ENCODE data around the gene TIMMDC1.

The TIMMDC1 gene

DNA sequence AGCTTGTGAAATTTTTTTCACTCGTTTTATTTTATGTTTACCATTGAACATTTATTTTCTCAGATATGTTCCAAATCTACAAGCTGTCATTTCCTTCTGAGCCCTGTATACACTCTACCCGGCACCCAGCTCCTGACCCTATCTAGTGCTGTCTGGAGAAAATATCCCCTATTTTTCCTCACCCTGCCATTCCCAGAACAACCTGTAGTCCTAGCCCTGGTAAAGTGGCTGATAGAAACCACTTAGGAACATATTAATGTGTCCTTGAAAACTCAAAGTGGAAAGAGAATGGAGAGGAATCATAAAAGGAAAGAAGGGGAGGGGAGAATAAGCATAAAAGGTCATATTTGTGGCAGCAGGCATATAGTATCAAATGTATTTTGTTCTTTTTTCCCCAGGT is 8.2 kb upstream of the TIMMDC1 start:
- TF ChIP-seq MYC (IDR thresholded peaks at IDR 0.05; ENCODE audit: low read depth, low read length), result no peak

GRCh38 chr3:119492128-119492527 is 6.2 kb upstream of the TIMMDC1 start:
- no peak overlapping the region for H3K4me3 ChIP-seq (ENCODE audit: low read depth, low read length)
- no peak for DNase-seq (ENCODE audit: low read depth)
- TF ChIP-seq MYC (IDR thresholded peaks at IDR 0.05; ENCODE audit: low read depth, low read length) (no peak), POLR2A (IDR thresholded peaks at IDR 0.05; ENCODE audit: extremely low read depth, insufficient read length) (no peak)
- TF ChIP-seq, protein P1, sequence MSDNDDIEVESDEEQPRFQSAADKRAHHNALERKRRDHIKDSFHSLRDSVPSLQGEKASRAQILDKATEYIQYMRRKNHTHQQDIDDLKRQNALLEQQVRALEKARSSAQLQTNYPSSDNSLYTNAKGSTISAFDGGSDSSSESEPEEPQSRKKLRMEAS (IDR thresholded peaks at IDR 0.05; ENCODE audit: low read depth, low read length), result no peak
- TF ChIP-seq, protein P2, sequence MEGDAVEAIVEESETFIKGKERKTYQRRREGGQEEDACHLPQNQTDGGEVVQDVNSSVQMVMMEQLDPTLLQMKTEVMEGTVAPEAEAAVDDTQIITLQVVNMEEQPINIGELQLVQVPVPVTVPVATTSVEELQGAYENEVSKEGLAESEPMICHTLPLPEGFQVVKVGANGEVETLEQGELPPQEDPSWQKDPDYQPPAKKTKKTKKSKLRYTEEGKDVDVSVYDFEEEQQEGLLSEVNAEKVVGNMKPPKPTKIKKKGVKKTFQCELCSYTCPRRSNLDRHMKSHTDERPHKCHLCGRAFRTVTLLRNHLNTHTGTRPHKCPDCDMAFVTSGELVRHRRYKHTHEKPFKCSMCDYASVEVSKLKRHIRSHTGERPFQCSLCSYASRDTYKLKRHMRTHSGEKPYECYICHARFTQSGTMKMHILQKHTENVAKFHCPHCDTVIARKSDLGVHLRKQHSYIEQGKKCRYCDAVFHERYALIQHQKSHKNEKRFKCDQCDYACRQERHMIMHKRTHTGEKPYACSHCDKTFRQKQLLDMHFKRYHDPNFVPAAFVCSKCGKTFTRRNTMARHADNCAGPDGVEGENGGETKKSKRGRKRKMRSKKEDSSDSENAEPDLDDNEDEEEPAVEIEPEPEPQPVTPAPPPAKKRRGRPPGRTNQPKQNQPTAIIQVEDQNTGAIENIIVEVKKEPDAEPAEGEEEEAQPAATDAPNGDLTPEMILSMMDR (IDR thresholded peaks at IDR 0.05; ENCODE audit: low read depth, low read length), result no peak

More for the DNA sequence above, 8.2 kb upstream of the TIMMDC1 start:
- H3K4me3 ChIP-seq (ENCODE audit: low read depth, low read length), result no peak overlapping the region
- DNase-seq (ENCODE audit: low read depth), result no peak

- no peak overlapping the region for H3K4me3 ChIP-seq (ENCODE audit: low read depth, low read length)
- TF ChIP-seq, protein P1 (IDR thresholded peaks at IDR 0.05; ENCODE audit: low read depth, low read length), result no peak
- no peak for TF ChIP-seq MYC (IDR thresholded peaks at IDR 0.05; ENCODE audit: low read depth, low read length)
- TF ChIP-seq POLR2A (IDR thresholded peaks at IDR 0.05; ENCODE audit: extremely low read depth, insufficient read length), result no peak
- TF ChIP-seq, protein P2 (IDR thresholded peaks at IDR 0.05; ENCODE audit: low read depth, low read length), result no peak
- DNase-seq (ENCODE audit: low read depth), result no peak
These were observed 5.5 kb upstream of the TIMMDC1 start for GRCh38 chr3:119492810-119493209.

GRCh38 chr3:119494597-119494996 is 3.8 kb upstream of the TIMMDC1 start:
- TF ChIP-seq MYC (IDR thresholded peaks at IDR 0.05; ENCODE audit: low read depth, low read length) (no peak), POLR2A (IDR thresholded peaks at IDR 0.05; ENCODE audit: extremely low read depth, insufficient read length) (no peak)
- TF ChIP-seq, protein P1 (IDR thresholded peaks at IDR 0.05; ENCODE audit: low read depth, low read length), result no peak
- TF ChIP-seq, protein P2 (IDR thresholded peaks at IDR 0.05; ENCODE audit: low read depth, low read length), result no peak
- no peak for DNase-seq (ENCODE audit: low read depth)
- H3K4me3 ChIP-seq (ENCODE audit: low read depth, low read length), result no peak overlapping the region

DNA sequence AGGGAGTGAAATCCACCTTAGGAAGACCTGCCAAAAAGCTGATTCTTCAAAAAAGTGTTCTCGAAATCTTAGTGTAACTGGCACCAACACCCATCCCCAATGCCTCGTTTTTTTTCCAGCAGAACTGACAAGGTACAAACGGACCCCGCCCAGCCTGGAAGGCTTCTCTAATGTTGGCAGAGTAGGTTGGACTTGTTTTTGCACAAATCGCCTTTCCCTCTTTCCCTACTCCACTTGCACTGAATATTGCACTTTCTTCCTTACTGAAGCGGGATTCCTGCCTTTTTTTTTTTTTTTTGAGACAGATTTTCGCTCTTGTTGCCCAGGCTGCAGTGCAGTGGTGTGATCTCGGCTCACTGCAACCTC is 544 bp upstream of the TIMMDC1 start:
- peak; percentile 35 for DNase-seq (ENCODE audit: low read depth)
- TF ChIP-seq, protein P2 (IDR thresholded peaks at IDR 0.05; ENCODE audit: low read depth, low read length), result no peak
- TF ChIP-seq, protein P1 (IDR thresholded peaks at IDR 0.05; ENCODE audit: low read depth, low read length), result no peak
- TF ChIP-seq POLR2A (IDR thresholded peaks at IDR 0.05; ENCODE audit: extremely low read depth, insufficient read length), result no peak
- TF ChIP-seq MYC (IDR thresholded peaks at IDR 0.05; ENCODE audit: low read depth, low read length), result no peak
- peak overlapping the region; percentile 92 for H3K4me3 ChIP-seq (ENCODE audit: low read depth, low read length)

DNA sequence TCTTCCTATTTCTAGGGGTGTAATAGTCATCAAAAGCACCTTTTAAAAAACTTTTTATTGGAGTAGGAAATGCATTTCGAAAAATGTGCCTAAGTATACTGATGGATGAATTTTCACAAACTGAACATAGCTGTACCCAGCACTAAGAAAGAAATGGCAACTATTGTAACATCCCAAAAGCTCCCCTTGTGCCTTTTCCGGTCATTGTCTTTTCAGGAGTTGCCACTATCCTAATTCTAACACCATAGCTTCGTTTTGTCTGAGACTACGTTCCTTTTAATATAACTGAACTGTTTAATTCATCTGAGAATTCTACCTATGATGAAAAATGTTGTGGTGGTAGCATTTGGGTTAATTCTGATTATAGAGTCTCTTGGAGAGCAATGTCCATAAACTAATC is 1.9 kb downstream of the TIMMDC1 start:
- peak overlapping the region; percentile 92 for H3K4me3 ChIP-seq (ENCODE audit: low read depth, low read length)
- TF ChIP-seq POLR2A (IDR thresholded peaks at IDR 0.05; ENCODE audit: extremely low read depth, insufficient read length) (no peak), MYC (IDR thresholded peaks at IDR 0.05; ENCODE audit: low read depth, low read length) (no peak)
- TF ChIP-seq, protein P1 (IDR thresholded peaks at IDR 0.05; ENCODE audit: low read depth, low read length), result no peak
- TF ChIP-seq, protein P2 (IDR thresholded peaks at IDR 0.05; ENCODE audit: low read depth, low read length), result no peak
- DNase-seq (ENCODE audit: low read depth), result no peak

Measured in NB4 (cell line).